ENCODE results near the gene RAB1B.

Gene RAB1B

DNA sequence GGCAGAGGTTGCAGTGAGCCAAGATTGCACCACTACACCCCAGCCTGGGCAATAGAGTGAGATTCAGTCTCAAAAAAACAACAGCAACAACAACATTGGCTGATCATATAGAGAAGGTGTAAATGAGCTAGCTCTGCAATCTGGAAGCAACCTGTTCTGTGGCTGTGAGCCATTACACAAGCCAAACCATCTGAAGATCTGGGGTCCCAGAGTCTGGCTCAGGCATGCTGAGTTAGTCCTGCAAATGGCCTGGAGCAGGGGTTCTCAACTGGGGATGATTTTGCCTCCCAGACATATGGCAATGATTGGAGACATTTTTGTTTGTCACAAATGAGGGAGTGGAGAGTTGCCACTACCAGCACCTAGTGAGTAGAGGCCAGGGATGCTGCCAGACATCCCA, 42.3 kb upstream of the RAB1B start:
- H3K4me1 ChIP-seq (ENCODE audit: control insufficient read depth in 2 of 2, insufficient read depth in 2 of 2, low read length in 2 of 2): peaks cover 0 to 3% of the 10 kb centered on the region in 2 donors
- no peak overlapping the region for H3K4me3 ChIP-seq (ENCODE audit: low read length in 2 of 2)
- H3K9me3 ChIP-seq (ENCODE audit: control insufficient read depth in 2 of 2, low read length in 2 of 2): no peaks in the 10 kb centered on the region
- peaks cover 4 to 9% of the 10 kb centered on the region in 2 donors for H3K36me3 ChIP-seq (ENCODE audit: control insufficient read depth in 2 of 2, insufficient read depth in 2 of 2, low read length in 2 of 2)
- no peak overlapping the region for H3K9ac ChIP-seq (ENCODE audit: low read depth in 1 of 2, low read length in 2 of 2)
- no peak overlapping the region for H3K27ac ChIP-seq (ENCODE audit: low read depth in 2 of 2, low read length in 2 of 2)
- no peaks in the 10 kb centered on the region for H3K27me3 ChIP-seq (ENCODE audit: control insufficient read depth in 2 of 2, insufficient read depth in 2 of 2, low read length in 2 of 2)

DNA sequence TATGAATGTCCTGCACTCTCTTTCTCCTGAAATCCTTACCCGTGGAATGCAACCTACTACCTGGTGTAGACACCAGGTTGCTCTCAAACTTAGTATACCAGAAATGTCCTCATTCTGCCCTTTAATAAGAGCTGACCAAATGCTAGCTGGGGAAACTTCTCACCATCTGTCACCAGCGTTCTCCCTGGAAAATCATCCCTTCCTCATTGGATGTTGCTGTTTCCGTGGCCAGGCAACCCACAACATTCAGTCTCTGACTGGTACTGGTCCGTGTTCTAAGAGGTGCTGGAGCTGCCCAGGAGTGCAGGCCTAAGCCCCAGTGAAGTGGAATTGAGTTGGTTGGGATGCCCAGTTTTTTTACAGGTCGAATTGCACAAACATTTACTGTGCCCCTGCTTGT, 40.7 kb upstream of the RAB1B start:
- H3K27me3 ChIP-seq (ENCODE audit: control insufficient read depth in 2 of 2, insufficient read depth in 2 of 2, low read length in 2 of 2): no peaks in the 10 kb centered on the region
- H3K4me1 ChIP-seq (ENCODE audit: control insufficient read depth in 2 of 2, insufficient read depth in 2 of 2, low read length in 2 of 2): no peaks in the 10 kb centered on the region
- H3K27ac ChIP-seq (ENCODE audit: low read depth in 2 of 2, low read length in 2 of 2): no peak overlapping the region
- no peak overlapping the region for H3K4me3 ChIP-seq (ENCODE audit: low read length in 2 of 2)
- H3K9ac ChIP-seq (ENCODE audit: low read depth in 1 of 2, low read length in 2 of 2): no peak overlapping the region
- peaks cover 10 to 20% of the 10 kb centered on the region in 2 donors for H3K36me3 ChIP-seq (ENCODE audit: control insufficient read depth in 2 of 2, insufficient read depth in 2 of 2, low read length in 2 of 2)
- no peaks in the 10 kb centered on the region for H3K9me3 ChIP-seq (ENCODE audit: control insufficient read depth in 2 of 2, low read length in 2 of 2)

DNA sequence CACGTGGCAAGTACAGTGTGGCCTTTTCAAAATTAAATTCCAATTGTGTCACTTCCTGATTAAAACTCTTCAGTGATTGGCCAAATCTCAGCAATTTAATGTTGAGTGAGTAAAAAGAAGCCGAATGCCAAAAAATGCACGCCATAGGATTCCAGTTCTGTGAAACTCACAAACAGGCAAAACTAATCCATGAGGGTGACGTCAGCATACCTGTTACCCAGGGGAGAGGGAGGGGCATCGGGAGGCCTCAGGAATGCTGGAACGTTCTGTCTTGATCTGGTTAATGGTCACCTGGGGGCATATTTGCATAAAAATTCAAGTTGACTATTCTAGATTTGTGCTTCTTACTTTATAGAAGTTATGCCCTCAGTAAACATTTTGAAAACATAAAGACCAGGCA, 39.9 kb upstream of the RAB1B start:
- Histone ChIP-seq H3K36me3 (ENCODE audit: control insufficient read depth in 2 of 2, insufficient read depth in 2 of 2, low read length in 2 of 2) (peaks cover 17 to 27% of the 10 kb centered on the region in 2 donors), H3K27ac (ENCODE audit: low read depth in 2 of 2, low read length in 2 of 2) (no peak overlapping the region)

DNA sequence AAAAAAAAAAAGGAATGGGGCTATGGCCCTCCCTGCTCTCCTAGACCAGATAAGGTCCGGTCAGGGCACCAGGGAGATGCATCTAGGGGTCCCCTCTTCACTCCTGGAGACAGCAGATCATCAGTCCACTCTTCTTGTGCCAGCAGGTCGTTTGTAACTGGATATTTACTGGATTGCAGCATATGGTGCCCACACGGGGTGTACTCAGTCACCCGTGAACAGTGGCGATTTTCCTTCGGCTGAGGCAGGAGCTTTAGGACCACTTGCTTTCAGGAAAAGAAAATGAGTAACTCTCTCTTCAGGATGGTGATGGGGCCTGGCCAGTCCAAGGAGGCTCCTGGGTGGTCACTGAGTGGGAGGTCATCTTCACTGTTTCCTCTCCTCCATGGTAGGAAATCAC, 38.3 kb upstream of the RAB1B start:
- Histone ChIP-seq H3K4me1 (ENCODE audit: control insufficient read depth in 2 of 2, insufficient read depth in 2 of 2, low read length in 2 of 2) (no peaks in the 10 kb centered on the region), H3K27me3 (ENCODE audit: control insufficient read depth in 2 of 2, insufficient read depth in 2 of 2, low read length in 2 of 2) (no peaks in the 10 kb centered on the region), H3K36me3 (ENCODE audit: control insufficient read depth in 2 of 2, insufficient read depth in 2 of 2, low read length in 2 of 2) (peaks cover 13 to 36% of the 10 kb centered on the region in 2 donors), H3K27ac (ENCODE audit: low read depth in 2 of 2, low read length in 2 of 2) (no peak overlapping the region), H3K4me3 (ENCODE audit: low read length in 2 of 2) (no peak overlapping the region), H3K9ac (ENCODE audit: low read depth in 1 of 2, low read length in 2 of 2) (no peak overlapping the region), H3K9me3 (ENCODE audit: control insufficient read depth in 2 of 2, low read length in 2 of 2) (no peaks in the 10 kb centered on the region)

More for the DNA sequence above, 39.9 kb upstream of the RAB1B start:
- Histone ChIP-seq H3K9ac (ENCODE audit: low read depth in 1 of 2, low read length in 2 of 2) (no peak overlapping the region), H3K4me3 (ENCODE audit: low read length in 2 of 2) (no peak overlapping the region), H3K9me3 (ENCODE audit: control insufficient read depth in 2 of 2, low read length in 2 of 2) (no peaks in the 10 kb centered on the region), H3K27me3 (ENCODE audit: control insufficient read depth in 2 of 2, insufficient read depth in 2 of 2, low read length in 2 of 2) (no peaks in the 10 kb centered on the region), H3K4me1 (ENCODE audit: control insufficient read depth in 2 of 2, insufficient read depth in 2 of 2, low read length in 2 of 2) (no peaks in the 10 kb centered on the region)

DNA sequence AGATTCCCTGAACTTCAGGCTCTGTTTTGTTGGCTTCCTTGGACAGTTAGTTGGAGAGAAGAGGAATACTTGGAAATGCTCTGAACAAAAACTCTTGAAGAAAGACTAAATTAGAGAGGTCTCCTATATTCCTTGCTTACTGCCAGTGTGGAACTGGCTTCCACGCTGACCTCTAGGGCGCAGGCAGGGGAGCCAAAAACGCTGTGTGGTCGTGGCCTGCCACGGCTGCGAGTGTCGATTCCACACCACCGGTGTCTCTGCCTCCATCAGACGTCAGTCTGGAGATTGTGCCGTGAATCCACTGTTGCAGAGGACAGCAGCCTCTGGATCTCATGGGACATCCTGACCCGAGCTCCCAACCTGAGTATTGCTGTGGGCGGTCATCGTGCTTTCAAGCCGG, 37.5 kb upstream of the RAB1B start:
- Histone ChIP-seq H3K4me1 (ENCODE audit: control insufficient read depth in 2 of 2, insufficient read depth in 2 of 2, low read length in 2 of 2) (no peaks in the 10 kb centered on the region), H3K4me3 (ENCODE audit: low read length in 2 of 2) (no peak overlapping the region), H3K9me3 (ENCODE audit: control insufficient read depth in 2 of 2, low read length in 2 of 2) (no peaks in the 10 kb centered on the region), H3K36me3 (ENCODE audit: control insufficient read depth in 2 of 2, insufficient read depth in 2 of 2, low read length in 2 of 2) (peaks cover 13 to 44% of the 10 kb centered on the region in 2 donors), H3K9ac (ENCODE audit: low read depth in 1 of 2, low read length in 2 of 2) (no peak overlapping the region), H3K27me3 (ENCODE audit: control insufficient read depth in 2 of 2, insufficient read depth in 2 of 2, low read length in 2 of 2) (no peaks in the 10 kb centered on the region), H3K27ac (ENCODE audit: low read depth in 2 of 2, low read length in 2 of 2) (no peak overlapping the region)

DNA sequence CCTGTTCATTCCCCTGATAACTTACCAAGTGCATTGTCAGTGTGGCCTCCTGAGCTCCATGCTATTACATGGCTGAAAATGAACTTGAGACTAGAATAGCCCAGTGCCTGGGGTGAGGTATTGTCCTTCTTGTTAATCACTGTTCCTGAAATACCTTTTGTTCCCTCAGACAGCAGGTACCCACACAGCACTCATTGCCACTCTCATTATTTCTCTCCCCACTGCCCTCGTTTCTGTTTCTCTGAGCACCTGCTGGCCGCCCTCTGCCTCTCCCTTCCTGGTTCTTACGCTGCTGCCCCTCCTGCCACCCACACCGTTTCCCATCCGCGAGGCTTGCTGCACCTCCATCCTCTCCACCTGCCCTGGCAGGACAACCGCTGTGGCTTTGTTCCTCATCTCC, 36.9 kb upstream of the RAB1B start:
- Histone ChIP-seq H3K9me3 (ENCODE audit: control insufficient read depth in 2 of 2, low read length in 2 of 2) (no peaks in the 10 kb centered on the region), H3K4me1 (ENCODE audit: control insufficient read depth in 2 of 2, insufficient read depth in 2 of 2, low read length in 2 of 2) (no peaks in the 10 kb centered on the region), H3K9ac (ENCODE audit: low read depth in 1 of 2, low read length in 2 of 2) (no peak overlapping the region), H3K27me3 (ENCODE audit: control insufficient read depth in 2 of 2, insufficient read depth in 2 of 2, low read length in 2 of 2) (no peaks in the 10 kb centered on the region), H3K36me3 (ENCODE audit: control insufficient read depth in 2 of 2, insufficient read depth in 2 of 2, low read length in 2 of 2) (peaks cover 13 to 46% of the 10 kb centered on the region in 2 donors), H3K4me3 (ENCODE audit: low read length in 2 of 2) (no peak overlapping the region), H3K27ac (ENCODE audit: low read depth in 2 of 2, low read length in 2 of 2) (no peak overlapping the region)

DNA sequence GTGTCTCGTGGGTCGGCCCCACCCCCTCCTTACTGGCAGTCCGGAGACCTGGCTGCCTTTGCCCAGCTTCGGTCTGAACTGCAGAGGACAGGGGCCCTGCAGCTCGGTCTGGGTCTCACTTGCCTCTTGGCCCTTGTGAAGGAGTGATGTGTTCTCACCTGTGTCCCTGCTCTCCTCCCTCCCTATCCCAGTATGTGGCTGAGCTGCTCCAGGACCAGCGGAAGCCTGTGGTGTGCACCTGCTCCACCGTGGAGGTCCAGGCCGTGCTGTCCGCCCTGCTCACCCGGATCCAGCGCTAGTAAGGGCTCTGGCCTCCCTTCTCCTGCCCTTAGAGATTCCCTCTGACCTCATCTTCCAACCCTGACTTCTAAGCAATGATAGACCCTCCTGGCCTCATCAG, 35.7 kb upstream of the RAB1B start:
- no peaks in the 10 kb centered on the region for H3K9me3 ChIP-seq (ENCODE audit: control insufficient read depth in 2 of 2, low read length in 2 of 2)
- H3K4me1 ChIP-seq (ENCODE audit: control insufficient read depth in 2 of 2, insufficient read depth in 2 of 2, low read length in 2 of 2): no peaks in the 10 kb centered on the region
- H3K4me3 ChIP-seq (ENCODE audit: low read length in 2 of 2): no peak overlapping the region
- H3K27ac ChIP-seq (ENCODE audit: low read depth in 2 of 2, low read length in 2 of 2): no peak overlapping the region
- H3K27me3 ChIP-seq (ENCODE audit: control insufficient read depth in 2 of 2, insufficient read depth in 2 of 2, low read length in 2 of 2): no peaks in the 10 kb centered on the region
- peaks cover 13 to 46% of the 10 kb centered on the region in 2 donors for H3K36me3 ChIP-seq (ENCODE audit: control insufficient read depth in 2 of 2, insufficient read depth in 2 of 2, low read length in 2 of 2)
- H3K9ac ChIP-seq (ENCODE audit: low read depth in 1 of 2, low read length in 2 of 2): no peak overlapping the region

DNA sequence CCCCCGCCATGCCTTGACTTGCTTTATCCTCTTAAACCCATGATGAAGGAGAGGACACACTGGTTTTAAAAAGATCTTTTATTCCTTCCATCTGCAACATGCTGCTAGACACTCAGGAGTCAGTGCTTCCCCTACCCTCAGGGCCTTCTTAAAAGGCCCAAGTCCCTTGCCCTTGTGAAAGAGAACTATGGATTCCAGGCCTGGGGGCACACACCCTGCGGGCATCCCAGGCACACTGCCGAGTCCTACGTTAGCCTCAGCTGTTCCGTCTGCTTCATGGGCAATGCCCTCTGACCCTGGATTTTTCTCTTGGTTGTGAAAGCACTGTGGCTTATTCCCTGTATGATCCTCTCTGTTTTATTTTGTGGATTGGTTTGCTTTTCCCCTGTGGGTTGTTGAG, 35.1 kb upstream of the RAB1B start:
- H3K4me3 ChIP-seq (ENCODE audit: low read length in 2 of 2): no peak overlapping the region
- no peaks in the 10 kb centered on the region for H3K27me3 ChIP-seq (ENCODE audit: control insufficient read depth in 2 of 2, insufficient read depth in 2 of 2, low read length in 2 of 2)
- no peaks in the 10 kb centered on the region for H3K4me1 ChIP-seq (ENCODE audit: control insufficient read depth in 2 of 2, insufficient read depth in 2 of 2, low read length in 2 of 2)
- H3K36me3 ChIP-seq (ENCODE audit: control insufficient read depth in 2 of 2, insufficient read depth in 2 of 2, low read length in 2 of 2): peaks cover 13 to 46% of the 10 kb centered on the region in 2 donors
- no peaks in the 10 kb centered on the region for H3K9me3 ChIP-seq (ENCODE audit: control insufficient read depth in 2 of 2, low read length in 2 of 2)
- no peak overlapping the region for H3K27ac ChIP-seq (ENCODE audit: low read depth in 2 of 2, low read length in 2 of 2)
- H3K9ac ChIP-seq (ENCODE audit: low read depth in 1 of 2, low read length in 2 of 2): no peak overlapping the region

DNA sequence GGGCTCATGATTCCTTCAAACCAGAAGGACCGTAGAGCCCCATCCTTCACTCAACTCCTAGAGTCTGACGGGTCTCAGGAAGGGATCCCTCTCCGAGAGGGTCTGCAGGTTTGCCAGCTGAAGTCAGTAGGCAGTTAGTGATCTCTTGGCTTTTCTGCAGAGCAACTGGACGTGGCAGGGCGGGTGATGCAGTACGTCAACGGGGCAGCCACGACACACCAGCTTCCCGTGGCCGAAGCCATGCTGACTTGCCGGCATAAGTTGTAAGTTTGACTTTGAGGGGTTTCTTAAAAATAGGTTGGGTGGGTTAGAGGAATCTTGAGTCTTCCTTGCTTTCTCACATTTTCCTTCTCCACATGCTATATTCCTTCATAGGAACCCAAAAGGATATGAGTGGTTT, 33.3 kb upstream of the RAB1B start:
- Histone ChIP-seq H3K4me3 (ENCODE audit: low read length in 2 of 2) (no peak overlapping the region), H3K27me3 (ENCODE audit: control insufficient read depth in 2 of 2, insufficient read depth in 2 of 2, low read length in 2 of 2) (no peaks in the 10 kb centered on the region), H3K4me1 (ENCODE audit: control insufficient read depth in 2 of 2, insufficient read depth in 2 of 2, low read length in 2 of 2) (no peaks in the 10 kb centered on the region), H3K27ac (ENCODE audit: low read depth in 2 of 2, low read length in 2 of 2) (no peak overlapping the region), H3K36me3 (ENCODE audit: control insufficient read depth in 2 of 2, insufficient read depth in 2 of 2, low read length in 2 of 2) (peaks cover 13 to 58% of the 10 kb centered on the region in 2 donors), H3K9ac (ENCODE audit: low read depth in 1 of 2, low read length in 2 of 2) (no peak overlapping the region), H3K9me3 (ENCODE audit: control insufficient read depth in 2 of 2, low read length in 2 of 2) (no peaks in the 10 kb centered on the region)

DNA sequence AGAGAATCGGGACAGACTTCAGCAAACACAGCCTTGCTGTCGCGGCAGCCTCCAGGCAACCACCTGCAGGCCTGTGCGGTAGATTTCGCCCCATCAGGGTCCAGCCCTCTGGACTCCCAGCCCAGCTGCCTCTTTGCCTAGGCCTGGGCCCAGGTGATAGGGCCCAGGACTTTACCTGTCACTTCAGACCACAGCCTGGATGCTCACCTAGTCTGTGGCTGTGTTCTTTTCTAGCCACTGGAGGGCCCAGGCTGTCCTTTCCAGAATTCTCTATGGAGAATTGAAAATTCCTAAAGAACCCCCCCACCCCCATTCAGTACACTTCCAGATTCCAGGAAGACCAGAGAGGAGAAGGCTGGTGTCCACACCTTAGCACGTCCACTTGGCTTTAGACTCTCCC, 30.6 kb upstream of the RAB1B start:
- no peak overlapping the region for H3K4me3 ChIP-seq (ENCODE audit: low read length in 2 of 2)
- H3K36me3 ChIP-seq (ENCODE audit: control insufficient read depth in 2 of 2, insufficient read depth in 2 of 2, low read length in 2 of 2): peaks cover 6 to 44% of the 10 kb centered on the region in 2 donors
- H3K9ac ChIP-seq (ENCODE audit: low read depth in 1 of 2, low read length in 2 of 2): no peak overlapping the region
- H3K4me1 ChIP-seq (ENCODE audit: control insufficient read depth in 2 of 2, insufficient read depth in 2 of 2, low read length in 2 of 2): no peaks in the 10 kb centered on the region
- no peak overlapping the region for H3K27ac ChIP-seq (ENCODE audit: low read depth in 2 of 2, low read length in 2 of 2)
- H3K27me3 ChIP-seq (ENCODE audit: control insufficient read depth in 2 of 2, insufficient read depth in 2 of 2, low read length in 2 of 2): no peaks in the 10 kb centered on the region
- H3K9me3 ChIP-seq (ENCODE audit: control insufficient read depth in 2 of 2, low read length in 2 of 2): no peaks in the 10 kb centered on the region

DNA sequence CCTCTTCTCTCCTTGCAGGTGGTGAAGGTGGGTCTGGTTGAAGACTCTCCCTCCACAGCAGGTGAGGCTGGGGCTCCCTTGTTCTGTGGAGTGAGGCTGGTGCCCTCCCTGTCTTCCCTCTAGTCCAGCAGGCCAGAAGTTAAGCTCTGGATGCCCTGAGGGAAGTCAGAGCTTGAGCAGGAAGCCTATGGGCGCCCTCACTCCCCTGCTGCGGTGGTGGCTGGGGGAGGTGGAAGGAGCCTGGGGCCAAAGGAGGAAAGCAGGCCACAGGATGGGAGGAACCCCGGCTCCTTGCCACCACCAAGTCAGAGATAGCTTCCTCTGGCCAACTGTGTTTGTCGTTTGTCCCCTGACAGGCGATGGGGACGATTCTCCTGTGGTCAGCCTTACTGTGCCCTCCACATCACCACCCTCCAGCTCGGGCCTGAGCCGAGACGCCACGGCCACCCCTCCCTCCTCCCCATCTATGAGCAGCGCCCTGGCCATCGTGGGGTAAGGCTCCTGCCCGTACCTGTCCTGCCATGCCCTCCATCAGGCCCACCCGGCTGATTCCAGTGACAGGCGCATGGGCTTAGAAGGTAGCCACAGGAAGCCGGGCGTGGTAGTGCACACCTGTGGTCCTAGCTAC, 29.5 kb upstream of the RAB1B start:
- peaks cover 0 to 36% of the 10 kb centered on the region in 2 donors for H3K36me3 ChIP-seq (ENCODE audit: control insufficient read depth in 2 of 2, insufficient read depth in 2 of 2, low read length in 2 of 2)
- H3K9ac ChIP-seq (ENCODE audit: low read depth in 1 of 2, low read length in 2 of 2): no peak overlapping the region
- H3K27me3 ChIP-seq (ENCODE audit: control insufficient read depth in 2 of 2, insufficient read depth in 2 of 2, low read length in 2 of 2): no peaks in the 10 kb centered on the region
- H3K4me1 ChIP-seq (ENCODE audit: control insufficient read depth in 2 of 2, insufficient read depth in 2 of 2, low read length in 2 of 2): no peaks in the 10 kb centered on the region
- no peak overlapping the region for H3K27ac ChIP-seq (ENCODE audit: low read depth in 2 of 2, low read length in 2 of 2)
- no peak overlapping the region for H3K4me3 ChIP-seq (ENCODE audit: low read length in 2 of 2)
- H3K9me3 ChIP-seq (ENCODE audit: control insufficient read depth in 2 of 2, low read length in 2 of 2): no peaks in the 10 kb centered on the region
